Neural cell (in vitro differentiated cells): ENCODE results near the gene ETV6. TPM values are rescaled to one million over a fixed set of nuclear protein-coding genes. Genes with fewer than 3 reads are reported as not detected.

Experiments used
- H2AFZ ChIP-seq: fragments of 200-600, 300-800 bp; sonication (generic), shearing (Covaris generic); 2 replicates; pipeline ENCODE4 v1.6.0; 2014; ENCODE audit warnings: low read depth, mild to moderate bottlenecking, antibody characterized with exemption, low read length, moderate library complexity
- H3F3A ChIP-seq: fragments of 200-600 bp; shearing (Covaris generic); 2 replicates; pipeline ENCODE4 v1.6.1; 2016; ENCODE audit warnings: mild to moderate bottlenecking, moderate library complexity, mixed read lengths, antibody characterized with exemption, low read length; ENCODE audit not compliant: insufficient read depth, poor library complexity, severe bottlenecking
- H3K27ac ChIP-seq: fragments of 200-600, 300-800 bp; sonication (generic), shearing (Covaris generic); 2 replicates; pipeline ENCODE4 v1.5.1; 2014; ENCODE audit warnings: mild to moderate bottlenecking, low read length, moderate library complexity
- H3K27me3 ChIP-seq: fragments of 300-800, 200-600 bp; sonication (generic), shearing (Covaris generic); 2 replicates; pipeline ENCODE4 v1.6.0; 2014; ENCODE audit warnings: mild to moderate bottlenecking, low read depth, low read length, moderate library complexity; ENCODE audit not compliant: insufficient read depth
- H3K36me3 ChIP-seq: fragments of 300-800, 200-600 bp; sonication (generic), shearing (Covaris generic); 2 replicates; pipeline ENCODE4 v1.5.1; 2014; ENCODE audit warnings: mild to moderate bottlenecking, antibody characterized with exemption, low read length, moderate library complexity; ENCODE audit not compliant: insufficient read depth
- H3K4me2 ChIP-seq: fragments of 300-800, 200-600 bp; sonication (generic), shearing (Covaris generic); 2 replicates; pipeline ENCODE4 v1.6.0; 2014; ENCODE audit warnings: mild to moderate bottlenecking, low read length
- H3K4me3 ChIP-seq: fragments of 300-800, 200-600 bp; sonication (generic), shearing (Covaris generic); 2 replicates; pipeline ENCODE4 v1.5.1; 2014; ENCODE audit warnings: mild to moderate bottlenecking, low read length, moderate library complexity
- H3K79me2 ChIP-seq: fragments of 200-600 bp; shearing (Covaris generic); replicated peaks from 2 replicates; pipeline ENCODE4 v1.6.0; 2014; ENCODE audit warnings: mild to moderate bottlenecking, low read length, moderate library complexity; ENCODE audit not compliant: insufficient read depth
- H3K9ac ChIP-seq: fragments of 300-800, 200-600 bp; sonication (generic), shearing (Covaris generic); 2 replicates; pipeline ENCODE4 v1.6.1; 2016; ENCODE audit warnings: mild to moderate bottlenecking, low read length, mixed read lengths
- H3K9me2 ChIP-seq: fragments of 200-600 bp; shearing (Covaris generic); 2 replicates; pipeline ENCODE4 v1.6.1; 2016; ENCODE audit warnings: mild to moderate bottlenecking, low read length, mixed read lengths; ENCODE audit not compliant: insufficient read depth
- H3K9me3 ChIP-seq: fragments of 200-600, 300-800 bp; sonication (generic), shearing (Covaris generic); 2 replicates; pipeline ENCODE4 v1.6.1; 2016; ENCODE audit warnings: mild to moderate bottlenecking, mixed run types, low read length, moderate library complexity, mixed read lengths
- H4K20me1 ChIP-seq: fragments of 200-600 bp; shearing (Covaris generic); 2 replicates; pipeline ENCODE4 v1.6.1; 2016; ENCODE audit warnings: mild to moderate bottlenecking, mixed run types; ENCODE audit not compliant: insufficient read depth
- EP300 ChIP-seq: fragments of 450-650 bp; conservative IDR thresholded peaks from 2 replicates; pipeline ENCODE4 v1.6.1; 2014; ENCODE audit warnings: antibody characterized with exemption, mild to moderate bottlenecking, moderate library complexity; ENCODE audit not compliant: poor library complexity, severe bottlenecking
- EZH2 ChIP-seq: fragments of 200-600, 300-800 bp; shearing (Covaris generic), sonication (generic); IDR thresholded peaks from 2 replicates; pipeline ENCODE4 v1.6.1; 2014; ENCODE audit warnings: antibody characterized with exemption, low read length, borderline replicate concordance, mild to moderate bottlenecking; ENCODE audit not compliant: insufficient read depth, poor library complexity, severe bottlenecking
- MXI1 ChIP-seq: fragments of 450-650 bp; conservative IDR thresholded peaks from 2 replicates; pipeline ENCODE4 v1.6.1; 2014; ENCODE audit warnings: antibody characterized with exemption, mild to moderate bottlenecking; ENCODE audit not compliant: poor library complexity, severe bottlenecking
- POLR2AphosphoS5 ChIP-seq: IDR thresholded peaks from 2 replicates; pipeline ENCODE4 v1.6.1; 2012
- RAD21 ChIP-seq: fragments of 450-650 bp; conservative IDR thresholded peaks from 2 replicates; pipeline ENCODE4 v1.6.1; 2014; ENCODE audit warnings: antibody characterized with exemption, mild to moderate bottlenecking, moderate library complexity
- REST ChIP-seq: IDR thresholded peaks from 2 replicates; pipeline ENCODE4 v1.6.1; 2012; ENCODE audit warnings: borderline replicate concordance
- SMC3 ChIP-seq: fragments of 450-650 bp; conservative IDR thresholded peaks from 2 replicates; pipeline ENCODE4 v1.6.1; 2014; ENCODE audit warnings: antibody characterized with exemption, mild to moderate bottlenecking, moderate library complexity; ENCODE audit not compliant: poor library complexity
- TAF1 ChIP-seq: IDR thresholded peaks from 2 replicates; pipeline ENCODE4 v1.6.1; 2012; ENCODE audit warnings: low read depth
- polyA plus RNA-seq: library from polyadenylated mRNA; depleted of rRNA; stranded (reverse); fragments of >200 nt; gene quantifications from 2 replicates; pipeline ENCODE4 v1.2.3, GENCODE V29; 2014
- TF ChIP-seq, protein P1 (sequence below): fragments of 450-650 bp; IDR thresholded peaks from 2 replicates; pipeline ENCODE4 v1.5.1; 2014; ENCODE audit warnings: antibody characterized with exemption, mild to moderate bottlenecking, moderate library complexity; ENCODE audit not compliant: poor library complexity, severe bottlenecking

The ETV6 gene
- polyA plus RNA-seq, 1 donor from 2014 or later: 1.6 TPM

- Histone ChIP-seq H3K4me2 (no peak overlapping the region), H3K36me3 (no peaks in the 10 kb centered on the region), H3K9ac (no peak overlapping the region), H3K9me3 (no peaks in the 10 kb centered on the region), H3K27me3 (no peaks in the 10 kb centered on the region), H3K79me2 (no peaks in the 10 kb centered on the region), H3K4me3 (no peak overlapping the region), H3K27ac (no peak overlapping the region), H3F3A (no peaks in the 10 kb centered on the region), H3K9me2 (no peaks in the 10 kb centered on the region), H4K20me1 (no peaks in the 10 kb centered on the region), H2AFZ (no peak overlapping the region)
- TF ChIP-seq RAD21: no peak
- TF ChIP-seq EP300: no peak
- TF ChIP-seq REST: no peak
- no peak for TF ChIP-seq MXI1
- TF ChIP-seq EZH2: no peak
- TF ChIP-seq POLR2AphosphoS5: no peak
- no peak for TF ChIP-seq TAF1
- TF ChIP-seq, protein P1, sequence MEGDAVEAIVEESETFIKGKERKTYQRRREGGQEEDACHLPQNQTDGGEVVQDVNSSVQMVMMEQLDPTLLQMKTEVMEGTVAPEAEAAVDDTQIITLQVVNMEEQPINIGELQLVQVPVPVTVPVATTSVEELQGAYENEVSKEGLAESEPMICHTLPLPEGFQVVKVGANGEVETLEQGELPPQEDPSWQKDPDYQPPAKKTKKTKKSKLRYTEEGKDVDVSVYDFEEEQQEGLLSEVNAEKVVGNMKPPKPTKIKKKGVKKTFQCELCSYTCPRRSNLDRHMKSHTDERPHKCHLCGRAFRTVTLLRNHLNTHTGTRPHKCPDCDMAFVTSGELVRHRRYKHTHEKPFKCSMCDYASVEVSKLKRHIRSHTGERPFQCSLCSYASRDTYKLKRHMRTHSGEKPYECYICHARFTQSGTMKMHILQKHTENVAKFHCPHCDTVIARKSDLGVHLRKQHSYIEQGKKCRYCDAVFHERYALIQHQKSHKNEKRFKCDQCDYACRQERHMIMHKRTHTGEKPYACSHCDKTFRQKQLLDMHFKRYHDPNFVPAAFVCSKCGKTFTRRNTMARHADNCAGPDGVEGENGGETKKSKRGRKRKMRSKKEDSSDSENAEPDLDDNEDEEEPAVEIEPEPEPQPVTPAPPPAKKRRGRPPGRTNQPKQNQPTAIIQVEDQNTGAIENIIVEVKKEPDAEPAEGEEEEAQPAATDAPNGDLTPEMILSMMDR: no peak
- no peak for TF ChIP-seq SMC3
Observed at GRCh38 chr12:11731455-11731854, 82.0 kb downstream of the ETV6 start.

DNA sequence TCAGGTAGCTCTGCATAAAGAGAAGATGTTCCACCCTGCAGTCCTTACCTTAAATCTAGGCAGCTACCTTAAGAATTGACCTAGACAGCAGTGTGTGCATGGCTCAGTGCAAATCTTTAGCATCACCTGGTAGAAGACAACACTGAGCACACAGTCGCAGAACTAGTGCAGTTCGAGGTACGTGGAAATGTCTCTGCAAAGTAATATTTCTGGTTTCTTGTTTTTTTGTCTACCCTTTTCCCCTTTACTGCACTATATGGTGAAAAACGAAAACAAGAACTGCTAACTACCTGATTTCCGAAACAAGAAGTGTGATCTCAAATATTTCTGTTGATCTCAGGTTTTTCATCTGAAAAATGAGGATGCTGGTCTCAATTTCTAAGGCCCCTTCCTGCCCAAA, 82.5 kb downstream of the ETV6 start:
- no peaks in the 10 kb centered on the region for H3K36me3 ChIP-seq
- no peak overlapping the region for H2AFZ ChIP-seq
- H3F3A ChIP-seq: no peaks in the 10 kb centered on the region
- no peak overlapping the region for H3K4me3 ChIP-seq
- no peak overlapping the region for H3K27ac ChIP-seq
- H3K4me2 ChIP-seq: no peak overlapping the region
- no peaks in the 10 kb centered on the region for H3K27me3 ChIP-seq
- H3K9me3 ChIP-seq: no peaks in the 10 kb centered on the region
- TF ChIP-seq POLR2AphosphoS5: no peak
- TF ChIP-seq EP300: no peak
- no peak for TF ChIP-seq SMC3
- TF ChIP-seq REST: no peak
- TF ChIP-seq EZH2: no peak
- TF ChIP-seq MXI1: no peak
- no peak for TF ChIP-seq TAF1
- TF ChIP-seq RAD21: no peak
- TF ChIP-seq, protein P1: no peak
- H4K20me1 ChIP-seq: no peaks in the 10 kb centered on the region
- H3K79me2 ChIP-seq: no peaks in the 10 kb centered on the region
- H3K9me2 ChIP-seq: no peaks in the 10 kb centered on the region
- no peak overlapping the region for H3K9ac ChIP-seq
